Neural progenitor cell (in vitro differentiated cells): ENCODE measurements around the gene COL21A1.

Source experiments
- EZH2 ChIP-seq: fragments of 200-600 bp; sonication (generic); IDR thresholded peaks from 2 replicates; pipeline ENCODE4 v1.6.1; 2017; ENCODE audit warnings: antibody characterized with exemption, mild to moderate bottlenecking, moderate library complexity
- EZH2phosphoT487 ChIP-seq: fragments of 200-600 bp; sonication (generic); IDR thresholded peaks from 2 replicates; pipeline ENCODE4 v1.6.1; 2017; ENCODE audit warnings: antibody characterized with exemption
- TF ChIP-seq, protein P1 (sequence below): fragments of 200-600 bp; sonication (generic); IDR thresholded peaks from 2 replicates; pipeline ENCODE4 v1.5.1; 2017; ENCODE audit warnings: antibody characterized with exemption, mild to moderate bottlenecking

DNA sequence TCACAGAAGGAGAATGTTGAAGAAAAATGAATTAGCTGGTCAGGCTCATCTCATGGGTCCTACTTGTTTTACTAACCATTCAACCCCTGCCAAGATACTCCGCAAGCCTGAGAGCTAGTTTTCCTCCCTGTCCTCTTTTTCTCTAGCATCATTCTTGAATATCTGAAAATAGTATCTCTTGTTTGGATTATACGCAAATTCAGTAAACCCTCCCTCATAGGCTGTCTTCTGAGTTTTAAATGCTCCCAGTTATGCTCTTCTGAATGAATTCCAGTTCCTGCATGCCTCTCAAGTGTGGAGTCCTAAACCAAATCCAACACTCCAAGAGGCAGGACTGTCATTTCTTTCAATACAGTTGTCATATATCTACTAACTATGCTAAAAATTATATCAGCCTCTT, 99.6 kb downstream of the COL21A1 start:
- TF ChIP-seq, protein P1, sequence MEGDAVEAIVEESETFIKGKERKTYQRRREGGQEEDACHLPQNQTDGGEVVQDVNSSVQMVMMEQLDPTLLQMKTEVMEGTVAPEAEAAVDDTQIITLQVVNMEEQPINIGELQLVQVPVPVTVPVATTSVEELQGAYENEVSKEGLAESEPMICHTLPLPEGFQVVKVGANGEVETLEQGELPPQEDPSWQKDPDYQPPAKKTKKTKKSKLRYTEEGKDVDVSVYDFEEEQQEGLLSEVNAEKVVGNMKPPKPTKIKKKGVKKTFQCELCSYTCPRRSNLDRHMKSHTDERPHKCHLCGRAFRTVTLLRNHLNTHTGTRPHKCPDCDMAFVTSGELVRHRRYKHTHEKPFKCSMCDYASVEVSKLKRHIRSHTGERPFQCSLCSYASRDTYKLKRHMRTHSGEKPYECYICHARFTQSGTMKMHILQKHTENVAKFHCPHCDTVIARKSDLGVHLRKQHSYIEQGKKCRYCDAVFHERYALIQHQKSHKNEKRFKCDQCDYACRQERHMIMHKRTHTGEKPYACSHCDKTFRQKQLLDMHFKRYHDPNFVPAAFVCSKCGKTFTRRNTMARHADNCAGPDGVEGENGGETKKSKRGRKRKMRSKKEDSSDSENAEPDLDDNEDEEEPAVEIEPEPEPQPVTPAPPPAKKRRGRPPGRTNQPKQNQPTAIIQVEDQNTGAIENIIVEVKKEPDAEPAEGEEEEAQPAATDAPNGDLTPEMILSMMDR, result no peak
- TF ChIP-seq EZH2phosphoT487 (no peak), EZH2 (no peak)
